ENCODE measurements around the gene NEUROG3.

- no peak for TF ChIP-seq CTCF (IDR thresholded peaks at IDR 0.05)
- no peak for TF ChIP-seq POLR2A (IDR thresholded peaks at IDR 0.05)
Measured at GRCh38 chr10:69584624-69585023, 11.4 kb upstream of the NEUROG3 start.
